Esophagus mucosa (tissue), 1 donor: ENCODE measurements around the gene TCFL5. TPM values are rescaled to one million over a fixed set of nuclear protein-coding genes. Genes with fewer than 3 reads are reported as not detected.

Experiments
- ATAC-seq: fragments of 200-7000 bp; cut with Tn5 transposase; one replicate; pipeline ENCODE4 v1.9.1; 2020
- total RNA-seq: library from RNA; stranded (reverse); gene quantifications from one replicate; pipeline ENCODE4 v1.2.4, GENCODE V29; 2023
- donor health status: DM: yes; HTN: yes; CAD: no.

Gene TCFL5
- total RNA-seq, 1 donor from 2014 or later: 5.0 TPM

GRCh38 chr20:62832212-62832922 is 29.3 kb downstream of the TCFL5 start:
- peak; percentile 41 for ATAC-seq

DNA sequence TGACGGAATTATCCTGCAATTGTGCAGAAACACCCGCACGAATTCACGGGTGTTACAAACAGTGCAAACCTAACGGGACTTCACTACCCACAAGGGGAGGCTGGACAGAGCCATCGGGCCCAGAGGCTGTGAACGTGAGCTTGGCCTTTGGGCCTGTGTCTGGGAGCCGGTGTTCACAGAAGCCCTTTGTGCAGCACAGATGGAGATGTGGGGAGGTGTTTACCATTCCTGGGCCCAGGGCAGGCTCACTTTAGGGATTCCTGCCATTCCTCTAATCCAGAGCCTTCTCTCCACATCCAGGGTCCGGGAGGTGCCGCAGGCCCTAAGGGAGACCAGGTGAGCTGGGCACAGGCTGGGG is 29.8 kb downstream of the TCFL5 start:
- ATAC-seq: no peak

DNA sequence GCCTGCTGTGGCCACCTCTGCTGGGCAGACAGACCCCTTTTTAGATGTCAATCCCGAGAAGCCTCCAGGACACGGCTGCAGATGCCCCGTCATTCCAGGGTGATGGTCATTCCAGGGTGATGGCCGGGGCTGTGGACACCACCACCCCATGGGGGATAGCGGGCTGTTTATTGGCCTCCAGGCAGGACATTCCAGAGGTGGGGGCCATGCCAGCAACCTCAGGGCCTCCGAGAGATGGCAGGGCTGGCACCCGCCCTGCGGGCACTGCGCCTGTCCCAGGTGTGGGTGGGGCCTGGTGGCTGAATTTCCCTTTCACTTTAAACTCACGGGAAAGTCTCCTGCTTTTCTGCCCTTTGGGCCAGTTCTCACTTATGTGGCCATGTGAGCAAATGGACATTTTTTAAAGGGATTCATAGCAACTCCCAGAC is 30.2 kb downstream of the TCFL5 start:
- ATAC-seq: peak; percentile 2

GRCh38 chr20:62830821-62831220 is 30.8 kb downstream of the TCFL5 start:
- ATAC-seq: no peak

DNA sequence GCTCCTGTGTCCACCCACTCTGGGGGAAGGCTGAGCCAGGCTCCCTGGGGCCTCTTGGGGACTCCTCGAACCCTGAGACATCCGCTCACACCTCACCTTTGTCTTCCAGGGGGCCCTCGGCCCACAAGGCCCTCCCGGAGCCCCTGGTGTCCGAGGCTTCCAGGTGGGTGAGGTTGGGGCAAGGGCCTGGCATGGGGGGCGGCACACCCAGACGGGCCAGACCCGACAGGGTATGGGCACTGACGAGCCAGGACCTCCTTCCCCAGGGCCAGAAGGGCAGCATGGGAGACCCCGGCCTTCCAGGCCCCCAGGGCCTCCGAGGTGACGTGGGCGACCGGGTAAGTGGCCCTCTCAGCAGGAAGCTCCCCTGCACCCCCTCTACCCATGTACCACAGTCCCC is 31.4 kb downstream of the TCFL5 start:
- no peak for ATAC-seq

DNA sequence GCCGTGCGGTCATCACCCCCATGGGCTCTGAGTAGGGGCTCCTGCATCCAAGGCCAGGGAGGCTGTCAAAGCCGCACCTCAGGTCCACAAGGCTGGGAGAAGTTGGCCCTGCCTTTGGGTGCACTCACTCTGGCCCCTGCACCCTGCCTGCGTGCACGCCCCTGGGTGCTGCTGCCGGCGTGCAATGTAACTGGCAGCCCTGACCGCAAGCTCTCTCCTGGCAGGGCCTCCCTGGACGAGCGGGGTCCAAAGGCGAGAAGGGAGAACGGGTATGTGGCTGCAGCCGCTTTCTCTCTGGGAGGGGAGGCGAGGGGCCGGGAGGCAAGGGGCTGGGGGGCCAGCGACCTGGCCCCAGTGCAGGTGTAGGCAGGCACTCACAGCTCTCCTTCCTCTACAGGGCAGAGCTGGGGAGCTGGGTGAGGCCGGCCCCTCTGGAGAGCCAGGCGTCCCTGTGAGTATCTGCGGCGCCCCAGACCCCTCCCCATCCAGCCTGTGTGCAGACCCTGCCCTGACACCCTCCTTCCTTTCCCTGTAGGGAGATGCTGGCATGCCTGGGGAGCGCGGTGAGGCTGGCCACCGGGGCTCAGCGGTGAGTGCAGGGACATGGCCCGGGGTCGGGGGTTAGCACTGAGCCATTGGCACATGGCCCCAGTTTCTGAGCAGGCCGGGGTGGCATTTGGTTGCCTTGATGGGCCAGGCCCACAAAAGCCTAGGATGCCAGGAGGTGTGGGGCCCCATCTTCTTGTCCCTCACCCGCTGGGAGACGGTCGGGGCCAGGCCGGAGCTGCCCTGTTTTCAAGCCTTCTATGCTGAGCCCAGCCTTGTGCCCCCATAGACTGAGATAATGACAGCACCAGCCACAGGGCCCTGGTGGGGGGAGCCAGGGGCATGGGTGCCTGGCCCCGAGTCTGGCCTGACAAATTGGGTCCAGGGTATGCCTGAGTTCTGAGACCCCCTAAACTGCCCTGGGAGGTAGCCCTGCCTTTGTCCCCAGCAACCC is 32.1 kb downstream of the TCFL5 start:
- no peak for ATAC-seq

DNA sequence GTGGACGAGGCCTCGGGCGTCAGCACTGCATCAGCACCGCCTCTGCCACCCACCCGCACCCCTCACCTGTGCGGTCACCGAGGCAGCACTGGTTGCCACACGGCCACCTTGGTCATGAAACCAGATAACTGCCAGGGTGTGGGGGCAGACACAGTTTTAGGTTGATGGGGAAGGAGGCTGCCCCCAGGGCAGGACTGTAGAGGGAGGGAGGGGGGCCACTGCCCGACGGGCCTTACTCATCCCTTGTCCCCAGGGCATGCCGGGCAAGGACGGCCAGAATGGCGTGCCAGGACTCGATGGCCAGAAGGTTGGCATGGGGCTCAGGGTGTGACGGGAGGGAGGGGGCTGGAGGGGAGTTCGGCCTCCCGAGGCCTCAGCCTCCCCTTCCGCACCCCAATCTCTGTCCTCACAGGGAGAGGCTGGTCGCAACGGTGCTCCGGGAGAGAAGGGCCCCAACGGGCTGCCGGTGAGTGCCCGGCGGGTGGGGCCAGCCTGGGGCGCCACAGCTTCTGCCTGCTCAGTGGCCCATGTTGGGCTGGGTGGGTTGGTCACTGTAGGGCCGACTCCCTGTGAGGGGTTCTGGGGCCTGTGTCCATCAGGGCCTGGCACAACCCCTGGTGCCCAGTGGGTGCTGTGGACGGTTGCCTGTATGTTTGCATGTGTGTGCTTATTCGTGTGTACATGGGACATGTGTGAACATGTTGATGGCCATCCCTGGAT is 33.0 kb downstream of the TCFL5 start:
- ATAC-seq: no peak

- ATAC-seq: no peak
Measured at GRCh38 chr20:62828051-62828450, 33.6 kb downstream of the TCFL5 start.

GRCh38 chr20:62827311-62828038 is 34.1 kb downstream of the TCFL5 start:
- no peak for ATAC-seq

DNA sequence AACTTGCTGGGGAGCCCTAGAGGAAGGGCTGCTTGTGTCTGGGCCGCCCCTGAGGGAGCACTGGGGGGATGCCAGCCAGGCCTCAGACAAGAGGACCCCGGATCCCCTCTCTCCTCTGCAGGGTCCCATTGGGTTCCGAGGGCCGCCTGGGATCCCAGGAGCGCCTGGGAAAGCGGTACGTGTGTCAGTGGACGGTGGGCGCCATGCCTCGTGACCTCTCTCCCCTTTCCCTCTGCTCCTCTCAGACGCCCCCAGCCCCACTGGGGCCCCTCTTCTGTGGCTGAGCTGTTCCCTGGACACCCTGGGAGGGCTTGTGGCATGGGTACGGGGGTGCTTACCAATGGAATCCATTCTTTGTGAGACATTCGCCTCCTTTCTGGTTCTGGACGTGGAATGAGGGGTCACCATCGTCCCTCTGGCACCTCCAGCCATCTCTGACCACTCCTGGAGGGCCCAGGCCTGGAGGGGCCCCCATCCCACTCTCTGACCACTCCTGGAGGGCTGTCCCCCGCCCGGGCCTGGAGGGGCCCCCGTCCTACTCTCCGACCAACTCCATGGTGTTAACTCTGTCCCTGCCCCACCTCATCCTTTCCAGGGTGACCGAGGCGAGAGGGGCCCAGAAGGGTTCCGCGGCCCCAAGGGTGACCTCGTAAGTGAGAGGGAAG is 34.8 kb downstream of the TCFL5 start:
- ATAC-seq: no peak

- ATAC-seq: no peak
Measured at GRCh38 chr20:62825986-62826645, 35.5 kb downstream of the TCFL5 start.

DNA sequence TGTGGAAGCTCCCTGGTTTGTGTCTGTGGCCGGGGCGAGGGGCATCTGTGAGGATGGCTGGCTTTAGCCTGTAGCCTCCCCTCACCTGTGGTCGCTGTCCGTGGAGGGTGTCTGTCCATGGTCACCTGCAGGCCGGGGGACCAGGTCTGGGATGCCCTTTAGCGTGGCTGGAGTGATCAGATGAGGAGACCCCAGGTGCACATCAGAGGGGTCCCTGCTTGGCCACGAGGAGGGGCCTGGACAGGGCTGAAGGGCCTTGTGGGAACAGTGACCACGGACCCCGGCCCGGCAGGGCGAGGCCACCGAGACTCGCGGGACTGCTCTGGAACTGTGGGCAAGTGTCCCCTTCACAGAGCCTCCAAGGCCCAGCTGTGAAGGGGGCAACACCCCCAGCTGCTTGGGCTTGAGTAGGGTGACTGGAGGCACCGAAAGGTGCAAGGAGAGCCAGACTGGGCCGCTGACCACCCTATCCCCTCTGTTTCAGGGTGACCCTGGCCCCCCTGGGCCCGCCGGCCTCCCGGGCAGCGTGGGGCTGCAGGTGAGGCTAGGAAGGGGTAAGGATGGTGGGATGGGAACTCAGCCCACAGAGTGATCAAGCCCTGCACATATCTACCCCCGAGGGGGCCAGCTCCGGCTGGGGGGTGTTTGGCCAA is 36.2 kb downstream of the TCFL5 start:
- peak; percentile 1 for ATAC-seq

GRCh38 chr20:62824476-62825332 is 36.9 kb downstream of the TCFL5 start:
- ATAC-seq: peak; percentile 7

DNA sequence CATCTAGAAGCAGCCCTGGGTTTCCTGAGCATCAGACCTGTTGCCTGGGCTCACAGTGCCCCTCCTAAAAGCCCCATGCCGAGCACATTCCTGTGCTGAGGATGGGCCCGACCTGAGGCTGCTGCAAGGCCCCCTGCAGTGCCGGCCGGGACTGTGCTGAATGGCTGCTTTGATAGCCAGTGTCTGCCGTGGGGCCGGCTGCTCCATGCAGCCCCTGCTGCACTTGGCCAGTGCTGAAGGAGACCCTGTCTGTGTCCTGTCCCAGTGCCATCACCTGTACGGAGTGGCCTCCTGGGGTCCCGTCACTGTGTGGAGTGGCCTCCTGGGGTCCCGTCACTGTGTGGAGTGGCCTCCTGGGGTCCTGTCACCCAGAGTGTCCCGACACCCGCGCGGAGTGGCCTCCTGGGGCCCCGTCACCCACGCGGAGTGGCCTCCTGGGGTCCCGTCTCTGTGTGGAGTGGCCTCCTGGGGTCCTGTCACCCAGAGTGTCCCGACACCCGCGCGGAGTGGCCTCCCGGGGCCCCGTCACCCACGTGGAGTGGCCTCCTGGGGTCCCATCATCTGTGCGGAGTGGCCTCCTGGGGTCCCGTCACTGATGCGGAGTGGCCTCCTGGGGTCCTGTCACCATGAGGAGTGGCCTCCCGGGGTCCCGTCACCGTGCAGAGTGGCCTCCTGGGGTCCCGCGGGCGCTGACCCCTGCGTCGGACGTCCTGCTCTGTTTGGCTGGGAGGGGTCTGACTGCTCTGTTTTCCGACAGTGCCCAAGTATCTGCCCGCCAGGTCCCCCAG is 37.7 kb downstream of the TCFL5 start:
- ATAC-seq: no peak

DNA sequence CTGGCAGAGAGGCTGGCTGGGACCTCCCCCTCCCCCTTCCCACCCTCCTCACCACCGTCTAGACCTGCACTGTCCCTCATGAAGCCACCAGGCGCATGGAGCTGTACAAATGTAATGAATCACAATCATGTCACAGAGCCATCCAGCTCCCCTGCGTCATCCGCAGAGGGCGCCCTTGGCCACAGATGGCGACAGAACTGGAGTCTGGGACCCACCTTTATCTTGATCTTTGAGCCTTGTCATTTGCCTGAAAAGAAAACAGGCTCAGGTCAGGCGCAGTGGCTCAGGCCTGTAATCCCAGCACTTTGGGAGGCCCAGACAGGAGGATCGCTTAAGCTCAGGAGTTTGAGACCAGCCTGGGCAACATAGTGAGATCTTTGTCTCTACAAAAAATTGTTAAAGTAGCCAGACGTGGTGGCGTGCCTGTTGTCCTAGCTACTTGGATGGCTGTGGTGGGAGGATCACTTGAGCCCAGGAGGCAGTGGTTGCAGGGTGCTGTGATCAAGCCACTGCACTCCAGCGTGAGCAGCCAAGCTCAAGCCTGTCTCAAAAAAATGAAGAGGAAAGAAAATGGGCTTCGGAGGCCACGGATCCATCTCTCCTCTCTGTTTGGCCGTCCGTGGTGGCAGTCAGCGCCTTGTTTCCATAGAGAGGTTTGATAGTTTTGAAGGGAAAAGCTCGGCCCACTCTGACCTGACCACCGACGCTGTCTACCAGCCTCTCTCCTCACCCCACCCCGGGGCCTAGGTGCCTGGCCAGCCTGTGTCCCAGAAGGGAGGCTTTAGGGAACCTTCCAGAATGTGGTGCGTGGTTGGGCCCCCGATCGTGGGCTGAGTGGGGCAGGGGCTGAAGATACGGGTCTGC is 38.6 kb downstream of the TCFL5 start:
- ATAC-seq: peak; percentile 22

DNA sequence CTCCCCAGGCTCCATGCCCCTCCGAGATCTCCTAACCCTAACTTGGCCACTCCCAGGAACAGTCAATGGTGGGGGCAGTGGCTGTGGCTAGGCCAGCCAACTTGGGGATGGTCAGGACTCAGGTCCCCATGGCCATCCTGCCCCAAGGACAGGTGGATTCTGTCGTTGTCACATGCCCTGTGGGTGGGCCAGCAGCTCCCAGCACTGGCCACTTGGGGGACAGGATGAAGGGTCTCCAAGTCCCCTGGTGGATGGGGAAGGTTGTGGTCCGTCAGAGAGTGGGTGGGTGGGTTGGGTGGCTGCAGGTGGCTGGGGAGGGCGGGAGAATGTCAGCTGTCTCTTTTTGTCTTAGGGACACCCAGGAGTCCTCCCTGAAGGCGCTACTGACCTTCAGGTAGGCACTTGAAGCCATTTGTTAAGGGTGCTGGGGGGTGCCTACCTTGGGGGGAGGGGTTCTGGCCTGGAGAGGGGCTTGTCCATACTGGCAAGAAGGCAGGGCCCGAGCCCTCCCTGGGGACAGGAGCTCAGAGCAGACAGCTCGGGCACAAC is 39.3 kb downstream of the TCFL5 start:
- no peak for ATAC-seq

DNA sequence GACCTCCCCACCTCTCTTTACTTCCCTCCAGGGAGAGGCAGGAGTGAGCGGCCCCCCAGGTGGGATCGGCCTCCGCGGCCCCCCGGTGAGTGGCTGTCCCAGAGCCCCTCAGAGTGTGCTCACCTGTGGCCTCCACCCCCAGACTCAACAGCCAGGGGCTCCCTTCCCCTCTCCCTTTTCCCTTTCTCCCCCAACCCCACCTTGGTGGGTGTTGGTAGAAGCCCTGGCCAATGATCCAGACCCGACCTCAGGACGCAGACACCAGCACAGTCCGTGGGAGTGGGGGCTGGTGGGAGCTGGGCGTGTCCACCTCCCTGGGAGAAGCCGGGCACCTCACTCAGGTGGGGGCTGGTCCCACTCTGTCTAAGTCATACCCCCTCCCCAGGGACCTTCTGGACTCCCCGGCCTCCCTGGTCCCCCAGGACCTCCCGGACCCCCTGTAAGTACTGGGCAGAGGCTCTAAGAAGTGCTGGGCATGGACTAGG is 39.9 kb downstream of the TCFL5 start:
- no peak for ATAC-seq
